GM06990 (cell line): ENCODE measurements around the gene ENO2.

ENCODE experiments used
- DNase-seq: peaks from one replicate; pipeline ENCODE4 v3.0.0-alpha.2; 2011; ENCODE audit not compliant: insufficient read length; ENCODE audit errors: extremely low read depth
- H3K27me3 ChIP-seq: replicated peaks from 2 replicates; pipeline ENCODE4 v1.6.0; 2011; ENCODE audit warnings: low read length; ENCODE audit not compliant: control insufficient read depth, insufficient read depth
- H3K36me3 ChIP-seq: 2 replicates; pipeline ENCODE4 v1.5.1; 2011; ENCODE audit warnings: low read length; ENCODE audit not compliant: control insufficient read depth, insufficient read depth
- H3K4me3 ChIP-seq: replicated peaks from 2 replicates; pipeline ENCODE4 v1.5.1; 2011; ENCODE audit warnings: low read depth, mild to moderate bottlenecking, control low read depth, low read length
- CTCF ChIP-seq: IDR thresholded peaks from 2 replicates; pipeline ENCODE4 v1.5.1; 2011; ENCODE audit warnings: low read length, control low read depth, mild to moderate bottlenecking, inconsistent platforms; ENCODE audit not compliant: insufficient read depth, poor library complexity, severe bottlenecking

Gene ENO2

GRCh38 chr12:6968426-6968825 lies 54.0 kb downstream of the ENO2 start:
- TF ChIP-seq CTCF, result no peak
- no peaks in the 10 kb centered on the region for H3K27me3 ChIP-seq
- peaks cover 36% of the 10 kb centered on the region for H3K36me3 ChIP-seq
- peak overlapping the region; percentile 97; the same call in 1 of the 2 replicates for H3K4me3 ChIP-seq
- DNase-seq, result no peak

GRCh38 chr12:6970096-6970527 lies 55.7 kb downstream of the ENO2 start:
- H3K4me3 ChIP-seq, result peak overlapping the region; percentile 97
- peaks cover 36% of the 10 kb centered on the region for H3K36me3 ChIP-seq
- no peaks in the 10 kb centered on the region for H3K27me3 ChIP-seq
- no peak for DNase-seq
- no peak for TF ChIP-seq CTCF
